ENCODE results near the gene NCAPD3. TPM values are rescaled to one million over a fixed set of nuclear protein-coding genes. Genes with fewer than 3 reads are reported as not detected.
"Not testable (repeated sequence)": the region's sequence is repeated elsewhere in the genome, so short reads cannot be mapped to it uniquely, and the experiment has no call there.

NCAPD3 gene
- total RNA-seq, 1 donor from 2014 or later = 21.7 TPM

- Mint-ChIP-seq H3K27me3 (ENCODE audit: unreplicated experiment) (no peaks in the 10 kb centered on the region), H3K4me1 (ENCODE audit: unreplicated experiment) (peaks cover 80% of the 10 kb centered on the region), H3K4me3 (ENCODE audit: unreplicated experiment) (peak overlapping the region; percentile 66), H3K36me3 (ENCODE audit: unreplicated experiment) (peaks cover 3% of the 10 kb centered on the region), H3K27ac (ENCODE audit: unreplicated experiment) (peak overlapping the region; percentile 97), H3K9me3 (ENCODE audit: unreplicated experiment) (no peaks in the 10 kb centered on the region)
- TF ChIP-seq CTCF (IDR thresholded peaks at IDR 0.05) = no peak
- DNase-seq (ENCODE audit: extremely low spot score, unreplicated experiment) = no peak
Measured at GRCh38 chr11:134120143-134120850, 103.5 kb downstream of the NCAPD3 start.

- no peaks in the 10 kb centered on the region for H3K27me3 Mint-ChIP-seq (ENCODE audit: unreplicated experiment)
- no peaks in the 10 kb centered on the region for H3K9me3 Mint-ChIP-seq (ENCODE audit: unreplicated experiment)
- no peak for TF ChIP-seq CTCF (IDR thresholded peaks at IDR 0.05)
- H3K4me1 Mint-ChIP-seq (ENCODE audit: unreplicated experiment) = peaks cover 71% of the 10 kb centered on the region
- peak overlapping the region; percentile 97 for H3K27ac Mint-ChIP-seq (ENCODE audit: unreplicated experiment)
- H3K4me3 Mint-ChIP-seq (ENCODE audit: unreplicated experiment) = peak overlapping the region; percentile 66
- DNase-seq (ENCODE audit: extremely low spot score, unreplicated experiment) = no peak
- peaks cover 3% of the 10 kb centered on the region for H3K36me3 Mint-ChIP-seq (ENCODE audit: unreplicated experiment)
Measured at GRCh38 chr11:134119094-134119493, 104.7 kb downstream of the NCAPD3 start.

- no peak for TF ChIP-seq CTCF (IDR thresholded peaks at IDR 0.05)
- Mint-ChIP-seq H3K27me3 (ENCODE audit: unreplicated experiment) (no peaks in the 10 kb centered on the region), H3K36me3 (ENCODE audit: unreplicated experiment) (no peaks in the 10 kb centered on the region)
Measured at GRCh38 chr11:134118006-134118405, 105.8 kb downstream of the NCAPD3 start.

GRCh38 chr11:134116210-134116609 lies 107.6 kb downstream of the NCAPD3 start:
- TF ChIP-seq CTCF (IDR thresholded peaks at IDR 0.05) = no peak
- Mint-ChIP-seq H3K27me3 (ENCODE audit: unreplicated experiment) (no peaks in the 10 kb centered on the region), H3K36me3 (ENCODE audit: unreplicated experiment) (peaks cover 8% of the 10 kb centered on the region), H3K4me1 (ENCODE audit: unreplicated experiment) (peaks cover 42% of the 10 kb centered on the region), H3K9me3 (ENCODE audit: unreplicated experiment) (no peaks in the 10 kb centered on the region), H3K4me3 (ENCODE audit: unreplicated experiment) (no peak overlapping the region), H3K27ac (ENCODE audit: unreplicated experiment) (no peak overlapping the region)
- DNase-seq (ENCODE audit: extremely low spot score, unreplicated experiment) = no peak

More at GRCh38 chr11:134118006-134118405, 105.8 kb downstream of the NCAPD3 start:
- Mint-ChIP-seq H3K9me3 (ENCODE audit: unreplicated experiment) (no peaks in the 10 kb centered on the region), H3K27ac (ENCODE audit: unreplicated experiment) (peak overlapping the region; percentile 97), H3K4me1 (ENCODE audit: unreplicated experiment) (peaks cover 60% of the 10 kb centered on the region), H3K4me3 (ENCODE audit: unreplicated experiment) (no peak overlapping the region)
- no peak for DNase-seq (ENCODE audit: extremely low spot score, unreplicated experiment)

GRCh38 chr11:134113787-134114186 lies 110.0 kb downstream of the NCAPD3 start:
- not testable (repeated sequence) for H3K27ac Mint-ChIP-seq (ENCODE audit: unreplicated experiment); H3K27me3 Mint-ChIP-seq (ENCODE audit: unreplicated experiment); DNase-seq (ENCODE audit: extremely low spot score, unreplicated experiment); H3K9me3 Mint-ChIP-seq (ENCODE audit: unreplicated experiment); H3K4me3 Mint-ChIP-seq (ENCODE audit: unreplicated experiment)
- Mint-ChIP-seq H3K4me1 (ENCODE audit: unreplicated experiment) (peaks cover 19% of the 10 kb centered on the region), H3K36me3 (ENCODE audit: unreplicated experiment) (peaks cover 10% of the 10 kb centered on the region)
